Heart left ventricle (tissue), 13 donors: ENCODE measurements around the gene ZNF692.

Experiments
- POLR2A ChIP-seq, 2 donors: fragments of 450-650 bp; IDR thresholded peaks; one replicate each; pipeline ENCODE4 v1.6.1; 2017; ENCODE audit warnings: antibody characterized with exemption in 2 of 2, mild to moderate bottlenecking in 2 of 2, moderate library complexity in 2 of 2
- TF ChIP-seq, protein P1 (sequence below), 12 donors: fragments of 200-600 bp; sonication (generic) in 4 of 12; IDR thresholded peaks; one replicate each; pipeline versions ENCODE4 v1.5.0 to v1.8.0; 2018 to 2022; ENCODE audit warnings: antibody characterized with exemption in 12 of 12, mild to moderate bottlenecking in 5 of 12
- donor health status: ischemic (EF 13 %, LVEDD 7.1; RV severe dilation, severe dysfunction).
- donor health status: DM: no; HTN: yes; CAD: no.
- donor health status: DM: no; HTN: no; CAD: no.
- donor health status: ischemic (EF 25% LVEDD 6.9; RV normal size, moderate dysfunction).
- donor health status: ischemic (EF 25% LVEDD 5.7; RV mildly dilated, moderate dysfunction).
- donor health status: ischemic (EF 35%, LVEDD 5.7; RV mildly dilated, moderate dysfunction).
- donor health status: nonischemic (EF 11% LVEDD 7.7; RV severe dilation, severe dysfunction).
- donor health status: DM: yes; HTN: yes; CAD: no.
- donor health status: PGD.
- donor health status: ischemic (EF 29% LVEDD 5.4; RV normal size, mild dysfunction).
- donor health status: nonischemic (EF 23%, LVEDD 6.1; RV moderate dilation, normal function).

DNA sequence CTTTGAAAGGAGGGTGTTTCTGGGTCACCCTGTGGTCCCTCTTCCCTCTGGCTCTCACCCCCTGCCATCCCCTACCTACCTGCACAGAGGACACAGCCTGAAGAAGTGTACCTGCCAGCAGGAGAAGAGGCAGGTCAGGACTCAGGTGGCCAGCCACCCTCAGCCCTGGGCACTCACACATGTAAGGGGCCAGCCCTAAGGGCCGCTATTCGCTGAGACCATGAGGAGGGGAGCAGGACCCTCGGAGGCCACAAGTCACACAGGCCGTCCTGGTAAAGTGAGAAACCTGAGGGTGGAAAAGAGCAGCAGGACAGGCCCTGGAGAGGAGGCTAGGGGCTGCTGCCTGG is 1.2 kb downstream of the ZNF692 start:
- TF ChIP-seq, protein P1, sequence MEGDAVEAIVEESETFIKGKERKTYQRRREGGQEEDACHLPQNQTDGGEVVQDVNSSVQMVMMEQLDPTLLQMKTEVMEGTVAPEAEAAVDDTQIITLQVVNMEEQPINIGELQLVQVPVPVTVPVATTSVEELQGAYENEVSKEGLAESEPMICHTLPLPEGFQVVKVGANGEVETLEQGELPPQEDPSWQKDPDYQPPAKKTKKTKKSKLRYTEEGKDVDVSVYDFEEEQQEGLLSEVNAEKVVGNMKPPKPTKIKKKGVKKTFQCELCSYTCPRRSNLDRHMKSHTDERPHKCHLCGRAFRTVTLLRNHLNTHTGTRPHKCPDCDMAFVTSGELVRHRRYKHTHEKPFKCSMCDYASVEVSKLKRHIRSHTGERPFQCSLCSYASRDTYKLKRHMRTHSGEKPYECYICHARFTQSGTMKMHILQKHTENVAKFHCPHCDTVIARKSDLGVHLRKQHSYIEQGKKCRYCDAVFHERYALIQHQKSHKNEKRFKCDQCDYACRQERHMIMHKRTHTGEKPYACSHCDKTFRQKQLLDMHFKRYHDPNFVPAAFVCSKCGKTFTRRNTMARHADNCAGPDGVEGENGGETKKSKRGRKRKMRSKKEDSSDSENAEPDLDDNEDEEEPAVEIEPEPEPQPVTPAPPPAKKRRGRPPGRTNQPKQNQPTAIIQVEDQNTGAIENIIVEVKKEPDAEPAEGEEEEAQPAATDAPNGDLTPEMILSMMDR (IDR thresholded peaks at IDR 0.05), result no peak
- no peak for TF ChIP-seq POLR2A (IDR thresholded peaks at IDR 0.05)
